ENCODE data around the gene ARHGEF33. TPM values are rescaled to one million over a fixed set of nuclear protein-coding genes. Genes with fewer than 3 reads are reported as not detected.

ARHGEF33 gene
- total and polyA plus RNA-seq, 2 of the 13 experiments (the other 11 are each of a cell fraction or from before 2014, with no cell fraction given), result 0.04 TPM; not detected in 1

DNA sequence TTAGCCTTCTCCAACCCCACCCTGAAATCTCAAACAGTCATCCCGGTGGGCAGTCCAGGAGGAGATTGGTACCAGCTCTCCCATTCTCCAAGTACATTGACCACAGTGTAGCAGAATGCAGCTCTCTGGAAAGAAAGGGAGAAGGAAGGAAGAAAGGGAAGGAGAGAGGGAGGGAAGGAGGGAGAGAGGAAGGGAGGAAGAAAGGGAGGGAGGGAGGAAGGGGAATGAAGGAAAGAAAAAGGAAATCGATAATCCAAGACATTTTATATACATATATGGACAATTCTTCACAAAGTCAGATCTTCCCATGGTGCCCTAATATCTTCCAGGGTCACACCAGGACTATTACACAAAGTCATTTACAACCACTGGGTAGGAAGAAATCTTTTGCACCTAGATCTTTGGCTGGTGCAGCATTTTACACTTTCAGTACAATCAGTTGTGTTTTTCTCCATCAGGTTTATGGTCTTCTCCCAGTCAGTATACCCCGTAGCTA is 58.8 kb downstream of the ARHGEF33 start:
- DNase-seq (ENCODE audit: low spot score), result no peak
- WGBS (ENCODE audit: low lambda C conversion rate), result 49% methylated on average over 3 of the region's 3 CpGs
- TF ChIP-seq PAX8 (CRISPR knock-in tag; IDR thresholded peaks at IDR 0.05; ENCODE audit: borderline replicate concordance), result no peak
- TF ChIP-seq SMAD1 (CRISPR knock-in tag; IDR thresholded peaks at IDR 0.05; ENCODE audit: borderline replicate concordance, low read depth), result no peak
- TF ChIP-seq ISL2 (CRISPR knock-in tag; IDR thresholded peaks at IDR 0.05), result no peak
- no peak for TF ChIP-seq ZNF562 (CRISPR knock-in tag; IDR thresholded peaks at IDR 0.05; ENCODE audit: borderline replicate concordance)
- TF ChIP-seq ZNF296 (CRISPR knock-in tag; conservative IDR thresholded peaks at IDR 0.05), result no peak
- no peak for TF ChIP-seq ZBTB25 (CRISPR knock-in tag; IDR thresholded peaks at IDR 0.05)
- no peak for TF ChIP-seq RAD51 (IDR thresholded peaks at IDR 0.05; ENCODE audit: borderline replicate concordance)
- no peak for TF ChIP-seq ZNF883 (CRISPR knock-in tag; IDR thresholded peaks at IDR 0.05; ENCODE audit: not compliant biosample characterization)
- 0 out of 2 replicates have a peak, but pooled peaks have one; percentile 6 for TF ChIP-seq KAT8 (CRISPR knock-in tag; IDR thresholded peaks at IDR 0.05)
- TF ChIP-seq MTF2 (CRISPR knock-in tag; IDR thresholded peaks at IDR 0.05; ENCODE audit: borderline replicate concordance), result no peak
- TF ChIP-seq ZNF160 (CRISPR knock-in tag; IDR thresholded peaks at IDR 0.05), result no peak
- TF ChIP-seq TOPORS (CRISPR knock-in tag; IDR thresholded peaks at IDR 0.05), result no peak
- no peak for TF ChIP-seq ZNF607 (CRISPR knock-in tag; IDR thresholded peaks at IDR 0.05; ENCODE audit: borderline replicate concordance)
- TF ChIP-seq, protein P1, sequence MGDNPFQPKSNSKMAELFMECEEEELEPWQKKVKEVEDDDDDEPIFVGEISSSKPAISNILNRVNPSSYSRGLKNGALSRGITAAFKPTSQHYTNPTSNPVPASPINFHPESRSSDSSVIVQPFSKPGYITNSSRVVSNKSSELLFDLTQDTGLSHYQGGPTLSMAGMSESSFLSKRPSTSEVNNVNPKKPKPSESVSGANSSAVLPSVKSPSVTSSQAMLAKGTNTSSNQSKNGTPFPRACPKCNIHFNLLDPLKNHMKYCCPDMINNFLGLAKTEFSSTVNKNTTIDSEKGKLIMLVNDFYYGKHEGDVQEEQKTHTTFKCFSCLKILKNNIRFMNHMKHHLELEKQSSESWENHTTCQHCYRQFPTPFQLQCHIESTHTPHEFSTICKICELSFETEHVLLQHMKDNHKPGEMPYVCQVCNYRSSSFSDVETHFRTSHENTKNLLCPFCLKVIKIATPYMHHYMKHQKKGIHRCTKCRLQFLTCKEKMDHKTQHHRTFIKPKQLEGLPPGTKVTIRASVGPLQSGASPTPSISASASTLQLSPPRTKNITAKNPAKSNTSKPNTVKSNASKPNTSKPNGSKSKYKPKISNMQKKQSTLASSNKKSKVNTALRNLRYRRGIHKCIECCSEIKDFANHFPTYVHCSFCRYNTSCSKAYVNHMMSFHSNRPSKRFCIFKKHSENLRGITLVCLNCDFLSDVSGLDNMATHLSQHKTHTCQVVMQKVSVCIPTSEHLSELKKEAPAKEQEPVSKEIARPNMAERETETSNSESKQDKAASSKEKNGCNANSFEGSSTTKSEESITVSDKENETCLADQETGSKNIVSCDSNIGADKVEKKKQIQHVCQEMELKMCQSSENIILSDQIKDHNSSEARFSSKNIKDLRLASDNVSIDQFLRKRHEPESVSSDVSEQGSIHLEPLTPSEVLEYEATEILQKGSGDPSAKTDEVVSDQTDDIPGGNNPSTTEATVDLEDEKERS (CRISPR knock-in tag; IDR thresholded peaks at IDR 0.05), result no peak
- TF ChIP-seq, protein P2, sequence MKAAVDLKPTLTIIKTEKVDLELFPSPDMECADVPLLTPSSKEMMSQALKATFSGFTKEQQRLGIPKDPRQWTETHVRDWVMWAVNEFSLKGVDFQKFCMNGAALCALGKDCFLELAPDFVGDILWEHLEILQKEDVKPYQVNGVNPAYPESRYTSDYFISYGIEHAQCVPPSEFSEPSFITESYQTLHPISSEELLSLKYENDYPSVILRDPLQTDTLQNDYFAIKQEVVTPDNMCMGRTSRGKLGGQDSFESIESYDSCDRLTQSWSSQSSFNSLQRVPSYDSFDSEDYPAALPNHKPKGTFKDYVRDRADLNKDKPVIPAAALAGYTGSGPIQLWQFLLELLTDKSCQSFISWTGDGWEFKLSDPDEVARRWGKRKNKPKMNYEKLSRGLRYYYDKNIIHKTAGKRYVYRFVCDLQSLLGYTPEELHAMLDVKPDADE (CRISPR knock-in tag; IDR thresholded peaks at IDR 0.05), result no peak
- no peak for TF ChIP-seq CSRNP2 (CRISPR knock-in tag; conservative IDR thresholded peaks at IDR 0.05; ENCODE audit: low read depth)
- TF ChIP-seq ZNF850 (CRISPR knock-in tag; conservative IDR thresholded peaks at IDR 0.05), result no peak
- TF ChIP-seq POLR2A (IDR thresholded peaks at IDR 0.05; ENCODE audit: insufficient read depth in 1 of 2, low read depth in 2 of 2, low read length in 2 of 2), result no peak

More for the DNA sequence above, 58.8 kb downstream of the ARHGEF33 start:
- Histone ChIP-seq H3K27me3 (ENCODE audit: control insufficient read depth in 1 of 2, insufficient read depth in 2 of 2, low read length in 2 of 2) (no peaks in the 10 kb centered on the region), H4K20me1 (ENCODE audit: insufficient read depth, low read length) (no peaks in the 10 kb centered on the region), H3K4me2 (ENCODE audit: low read depth, low read length) (peak overlapping the region; percentile 79), H3K36me3 (replicated peaks in 1 of 2; ENCODE audit: control insufficient read depth in 1 of 2, insufficient read depth in 2 of 2, low read length in 2 of 2) (no peaks in the 10 kb centered on the region), H3K4me3 (replicated peaks in 1 of 3; ENCODE audit: insufficient read depth in 1 of 3, low read depth in 2 of 3, low read length in 3 of 3) (peak overlapping the region in 1 of 3 experiments; percentile 13; a peak in 1 of 6 replicates), H3K79me2 (ENCODE audit: insufficient read depth, low read length) (no peaks in the 10 kb centered on the region), H3K27ac (ENCODE audit: extremely low read length, insufficient read depth, low read length) (peak overlapping the region; percentile 25), H3K9ac (ENCODE audit: insufficient read depth, low read depth, low read length) (peak overlapping the region; percentile 19), H2AFZ (ENCODE audit: low read length) (peak overlapping the region; percentile 55), H3K9me3 (ENCODE audit: low read length) (no peaks in the 10 kb centered on the region), H3K4me1 (ENCODE audit: insufficient read depth, low read length) (peaks cover 42% of the 10 kb centered on the region)
- CTCF ChIA-PET (ENCODE audit: low intra/inter-chr PET ratio, low total read pairs), result interaction anchor here (1.2 to 1.7 kb wide), 2 partner anchors 280 to 282 kb away, joined by 8 to 9 read pairs; no protein-coding TSS in a partner anchor
- no peak for ATAC-seq
- in situ Hi-C loops (cut with HindIII; ENCODE audit: extremely low pct_ligation_motif_present, low pct_unique_long_range_greater_than_20kb), result loop anchor here (5.0 to 10.0 kb wide), 3 partner anchors 34 to 279 kb away; no protein-coding TSS in a partner anchor
- BruUV-seq (replicated peaks), result no TSS peak
- POLR2A ChIA-PET, result interaction anchor here (0.9 to 2.2 kb wide), 8 partner anchors 9 to 281 kb away, joined by 3 to 10 read pairs (median 5); partner anchors contain the start of genes DHX57, MORN2, SOS1 and SRSF7
- no peak for FAIRE-seq
- intact Hi-C loops (cut with micrococcal nuclease; ENCODE audit: unreplicated experiment), result loop anchor here (5.0 kb wide), 3 partner anchors 54 to 99 kb away; no protein-coding TSS in a partner anchor
